Activated naive CD8-positive, alpha-beta T cell (primary cell): ENCODE data around the gene CCDC136.
A peak's percentile ranks its signal among the peaks of the same experiment; 100 is the strongest.

Source experiments
- H3K27ac Mint-ChIP-seq: one replicate; pipeline ENCODE4 v1.8.0; 2021; ENCODE audit warnings: mixed read lengths
- H3K27me3 Mint-ChIP-seq: one replicate; pipeline ENCODE4 v1.8.0; 2021; ENCODE audit warnings: mixed read lengths
- H3K36me3 Mint-ChIP-seq: one replicate; pipeline ENCODE4 v1.8.0; 2021; ENCODE audit warnings: mixed read lengths
- H3K4me1 Mint-ChIP-seq: one replicate; pipeline ENCODE4 v1.8.0; 2021; ENCODE audit warnings: low read depth, mixed read lengths
- H3K4me3 Mint-ChIP-seq: one replicate; pipeline ENCODE4 v1.8.0; 2021; ENCODE audit warnings: mild to moderate bottlenecking, mixed read lengths
- H3K9me3 Mint-ChIP-seq: one replicate; pipeline ENCODE4 v1.8.0; 2021; ENCODE audit warnings: low read depth, mixed read lengths

Gene CCDC136

DNA sequence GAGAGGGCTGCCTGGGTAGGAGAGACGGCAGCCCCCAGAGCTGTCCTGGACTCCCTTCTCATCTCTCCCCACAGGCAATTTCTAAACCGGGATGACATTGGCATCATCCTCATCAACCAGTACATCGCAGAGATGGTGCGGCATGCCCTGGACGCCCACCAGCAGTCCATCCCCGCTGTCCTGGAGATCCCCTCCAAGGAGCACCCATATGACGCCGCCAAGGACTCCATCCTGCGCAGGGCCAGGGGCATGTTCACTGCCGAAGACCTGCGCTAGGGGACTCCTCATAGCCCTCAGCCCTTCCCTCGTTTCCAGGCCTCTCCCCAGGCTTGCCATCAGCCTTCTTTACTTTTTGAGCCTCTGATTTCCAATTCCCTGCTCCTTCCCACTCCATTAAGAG is 73.5 kb downstream of the CCDC136 start:
- peaks cover 31% of the 10 kb centered on the region for H3K4me1 Mint-ChIP-seq
- no peaks in the 10 kb centered on the region for H3K27me3 Mint-ChIP-seq
- H3K4me3 Mint-ChIP-seq: peak overlapping the region; percentile 46
- H3K27ac Mint-ChIP-seq: peak overlapping the region; percentile 22
- no peaks in the 10 kb centered on the region for H3K9me3 Mint-ChIP-seq
- H3K36me3 Mint-ChIP-seq: peaks cover 5% of the 10 kb centered on the region

DNA sequence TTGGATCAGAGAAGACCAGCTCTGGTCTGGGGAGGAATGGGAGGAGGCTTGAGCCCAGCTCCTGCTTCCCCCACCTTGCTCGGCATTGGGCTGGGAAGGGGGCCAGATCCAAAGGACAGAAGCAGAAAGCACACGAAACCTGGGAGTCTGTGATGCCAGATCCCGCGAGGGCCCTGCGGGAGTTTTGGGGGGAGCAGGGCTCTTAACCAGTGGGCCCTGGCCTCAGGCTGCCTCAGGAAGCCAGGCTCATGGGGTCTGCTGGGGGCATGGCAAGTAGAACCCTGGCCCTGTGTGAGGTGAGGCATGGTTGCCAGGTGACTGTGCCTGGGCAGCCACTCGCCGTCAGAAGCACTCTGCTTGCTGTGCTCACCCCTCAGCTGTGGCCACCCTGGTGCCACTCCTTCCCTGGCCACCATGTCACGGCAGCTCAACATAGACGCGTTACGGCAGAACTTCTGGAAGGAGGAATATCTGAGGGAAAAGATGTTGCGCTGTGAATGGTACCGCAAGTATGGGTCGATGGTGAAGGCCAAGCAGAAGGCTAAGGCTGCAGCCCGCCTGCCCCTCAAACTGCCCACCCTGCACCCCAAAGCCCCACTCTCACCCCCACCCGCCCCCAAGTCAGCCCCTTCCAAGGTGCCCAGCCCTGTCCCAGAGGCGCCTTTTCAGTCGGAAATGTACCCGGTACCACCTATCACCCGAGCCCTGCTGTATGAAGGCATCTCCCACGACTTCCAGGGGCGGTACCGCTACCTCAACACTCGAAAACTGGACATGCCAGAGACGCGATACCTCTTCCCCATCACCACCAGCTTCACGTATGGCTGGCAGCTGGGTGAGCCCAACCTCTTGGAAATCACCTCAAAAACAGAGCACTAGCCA is 74.5 kb downstream of the CCDC136 start:
- no peak overlapping the region for H3K27ac Mint-ChIP-seq
- peaks cover 32% of the 10 kb centered on the region for H3K4me1 Mint-ChIP-seq
- H3K36me3 Mint-ChIP-seq: peaks cover 5% of the 10 kb centered on the region
- H3K9me3 Mint-ChIP-seq: no peaks in the 10 kb centered on the region
- no peaks in the 10 kb centered on the region for H3K27me3 Mint-ChIP-seq
- H3K4me3 Mint-ChIP-seq: no peak overlapping the region

DNA sequence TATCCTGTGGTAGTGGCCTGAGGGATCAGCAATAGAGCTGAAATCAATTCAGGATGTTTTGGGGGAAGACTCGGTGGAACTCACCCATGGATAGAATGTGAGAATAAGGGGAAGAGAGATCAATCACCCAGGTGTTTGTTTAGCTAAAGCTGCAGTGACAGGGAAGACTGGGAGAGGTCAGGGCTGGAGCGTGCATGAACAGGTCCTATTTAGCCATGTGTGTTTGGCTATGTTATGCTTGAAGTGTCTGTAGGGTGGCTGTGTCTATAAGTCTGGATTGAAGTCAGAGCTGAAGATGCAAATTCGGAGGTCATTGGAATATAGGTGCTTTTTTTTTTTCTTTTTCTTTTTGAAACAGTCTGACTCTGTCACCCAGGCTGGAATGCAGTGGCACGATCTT is 75.5 kb downstream of the CCDC136 start:
- Mint-ChIP-seq H3K4me1 (peaks cover 29% of the 10 kb centered on the region), H3K36me3 (peaks cover 5% of the 10 kb centered on the region), H3K27me3 (no peaks in the 10 kb centered on the region), H3K27ac (no peak overlapping the region), H3K4me3 (no peak overlapping the region), H3K9me3 (no peaks in the 10 kb centered on the region)

DNA sequence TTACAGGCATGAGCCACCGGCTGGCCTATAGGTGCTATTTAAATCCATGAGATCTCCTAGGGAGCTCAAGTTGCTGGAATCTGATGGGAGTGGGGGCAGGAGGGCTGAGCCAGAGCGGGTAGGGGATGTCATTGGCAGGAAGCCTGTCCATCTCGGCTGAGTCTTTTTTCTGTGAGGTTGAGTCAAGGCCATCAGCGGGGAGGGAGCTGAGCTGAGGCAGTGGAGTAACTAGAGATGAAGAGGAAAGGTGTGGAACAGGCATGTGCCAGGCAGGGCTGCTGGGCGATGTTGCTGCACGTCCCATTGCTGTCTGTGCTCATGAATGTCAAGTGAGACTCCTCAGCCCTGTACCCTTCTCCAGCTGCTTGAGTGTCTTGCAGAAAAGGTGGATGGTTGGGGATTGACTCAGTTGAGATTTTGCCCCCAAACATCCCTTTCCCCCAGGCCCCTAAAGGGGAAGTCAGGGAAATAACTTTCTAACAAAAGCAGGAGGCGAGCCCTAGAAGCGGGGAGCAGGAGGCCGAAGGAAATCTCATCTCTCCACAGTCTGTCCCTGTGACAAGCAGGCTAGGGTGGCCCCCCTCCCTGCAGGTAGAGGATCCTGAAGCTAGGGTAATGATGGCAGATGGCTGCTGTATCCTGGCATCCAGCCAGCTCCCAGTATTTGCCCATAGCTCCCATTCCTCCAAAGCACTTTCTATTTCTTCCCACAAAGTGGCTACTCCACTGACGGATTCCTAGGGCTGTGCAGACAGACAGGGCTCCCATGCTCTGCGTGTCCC is 76.3 kb downstream of the CCDC136 start:
- Mint-ChIP-seq H3K27me3 (no peaks in the 10 kb centered on the region), H3K36me3 (peaks cover 5% of the 10 kb centered on the region), H3K4me3 (peak overlapping the region; percentile 38), H3K9me3 (no peaks in the 10 kb centered on the region), H3K4me1 (peaks cover 26% of the 10 kb centered on the region), H3K27ac (no peak overlapping the region)

DNA sequence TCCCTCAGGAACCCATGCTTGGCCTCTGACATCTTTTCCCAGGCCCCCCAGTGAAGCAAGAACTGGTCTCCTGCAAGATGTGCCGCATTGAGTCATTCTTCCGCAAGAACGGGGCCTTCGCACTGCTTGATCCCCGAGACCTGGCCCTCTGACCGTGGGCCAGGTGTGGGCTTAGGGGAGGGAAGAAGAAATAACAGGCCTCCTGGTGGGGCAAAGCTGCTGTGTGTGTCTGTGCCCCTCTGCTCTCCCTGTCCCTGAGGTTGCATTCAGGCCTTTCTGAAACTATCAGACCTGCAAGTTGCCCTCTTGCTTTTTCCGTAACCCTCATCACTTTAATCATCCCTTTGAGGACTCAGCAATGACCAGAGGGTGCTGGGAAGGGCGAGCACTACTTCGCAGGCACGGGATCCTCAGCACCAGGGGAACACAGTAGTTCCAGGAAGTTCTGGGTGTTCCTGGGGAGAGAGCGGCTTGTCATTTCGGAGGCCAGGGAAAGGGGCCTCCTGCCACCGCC is 76.9 kb downstream of the CCDC136 start:
- H3K27ac Mint-ChIP-seq: no peak overlapping the region

DNA sequence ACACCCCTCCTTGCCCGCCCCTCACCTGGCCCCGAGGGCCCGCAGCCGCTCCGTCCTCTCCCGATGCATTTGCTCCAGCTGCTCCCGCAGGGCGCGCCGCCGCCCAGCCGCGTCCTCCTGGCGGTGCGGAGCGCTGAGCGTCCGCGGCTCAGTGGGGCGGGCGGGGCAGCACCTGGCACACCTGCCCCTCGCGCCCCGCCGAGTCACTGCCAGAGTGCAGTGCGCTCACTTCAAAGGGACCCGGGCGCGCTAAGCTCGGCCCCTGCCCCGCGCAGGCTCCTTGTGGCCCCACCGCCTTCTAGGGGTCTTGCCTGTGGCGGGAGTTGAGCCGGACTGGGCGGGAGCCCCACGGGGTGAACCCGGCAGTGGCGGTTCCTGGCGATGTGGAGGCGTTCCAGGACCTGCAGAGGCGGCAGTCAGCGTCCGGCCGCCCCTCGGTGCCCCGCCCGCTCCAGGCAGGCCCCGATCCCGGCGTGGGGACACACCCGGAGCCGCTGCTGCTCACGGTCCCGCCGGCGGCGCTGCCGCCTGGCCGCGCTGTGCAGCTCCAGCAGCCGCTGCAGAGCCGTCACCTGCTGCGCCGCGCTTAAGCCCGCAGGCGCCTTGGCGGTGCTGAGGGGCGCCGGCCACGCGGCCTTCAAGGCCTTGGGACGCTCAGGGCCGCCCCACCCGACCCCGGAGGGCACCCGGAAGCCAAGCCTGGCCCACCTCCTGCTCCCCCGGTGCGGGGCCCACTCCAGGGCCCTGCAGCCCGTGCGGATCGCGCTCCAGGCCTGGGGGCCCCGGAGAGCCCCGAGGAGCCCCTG is 77.6 kb downstream of the CCDC136 start:
- H3K27ac Mint-ChIP-seq: no peak overlapping the region
- no peaks in the 10 kb centered on the region for H3K27me3 Mint-ChIP-seq
- H3K9me3 Mint-ChIP-seq: no peaks in the 10 kb centered on the region
- peaks cover 5% of the 10 kb centered on the region for H3K36me3 Mint-ChIP-seq
- peak overlapping the region; percentile 63 for H3K4me3 Mint-ChIP-seq
- peaks cover 20% of the 10 kb centered on the region for H3K4me1 Mint-ChIP-seq

More for the DNA sequence above, 76.9 kb downstream of the CCDC136 start:
- Mint-ChIP-seq H3K4me1 (peaks cover 23% of the 10 kb centered on the region), H3K27me3 (no peaks in the 10 kb centered on the region), H3K9me3 (no peaks in the 10 kb centered on the region), H3K36me3 (peaks cover 5% of the 10 kb centered on the region), H3K4me3 (peak overlapping the region; percentile 63)

DNA sequence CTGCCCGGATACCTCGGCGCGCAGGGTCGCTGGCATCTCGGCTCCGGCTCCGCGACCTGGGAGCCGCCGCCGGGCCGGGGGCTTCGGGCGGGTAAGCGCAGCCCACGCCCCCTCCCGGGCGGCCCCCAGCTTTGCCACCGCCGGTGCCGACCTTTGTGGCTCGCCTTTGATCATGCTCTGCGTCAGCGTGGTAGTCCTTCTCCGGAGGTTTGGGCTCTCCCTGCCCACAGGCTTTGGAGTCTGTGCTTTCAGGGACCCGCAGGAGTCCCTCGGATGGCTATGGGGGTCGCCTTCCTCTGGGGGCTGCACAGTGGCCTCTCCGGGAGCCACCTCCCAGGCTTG is 78.1 kb downstream of the CCDC136 start:
- peak overlapping the region; percentile 84 for H3K4me3 Mint-ChIP-seq
- H3K36me3 Mint-ChIP-seq: peaks cover 5% of the 10 kb centered on the region
- peaks cover 16% of the 10 kb centered on the region for H3K4me1 Mint-ChIP-seq
- no peaks in the 10 kb centered on the region for H3K27me3 Mint-ChIP-seq
- no peaks in the 10 kb centered on the region for H3K9me3 Mint-ChIP-seq
- no peak overlapping the region for H3K27ac Mint-ChIP-seq

DNA sequence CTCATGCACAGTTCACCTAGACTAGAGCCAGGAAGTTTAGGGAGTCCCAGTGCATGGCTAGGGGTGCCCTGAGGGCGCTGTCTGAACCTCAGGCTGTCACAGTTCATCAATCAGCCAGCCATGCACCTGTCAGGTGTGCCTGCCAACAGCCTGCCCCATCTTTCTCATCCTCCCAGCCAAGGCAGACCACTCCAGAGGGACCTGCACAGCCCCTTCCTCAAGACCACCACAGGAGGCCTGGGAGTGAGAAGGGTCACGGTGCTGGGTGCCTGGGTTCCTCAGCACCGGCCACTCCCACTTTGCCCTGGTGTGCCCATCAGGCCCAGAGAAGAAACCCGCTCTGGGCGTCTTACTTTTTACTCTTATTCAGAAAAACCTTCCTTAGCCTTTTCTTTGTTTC is 79.3 kb downstream of the CCDC136 start:
- peak overlapping the region; percentile 84 for H3K4me3 Mint-ChIP-seq

More for the DNA sequence above, 79.3 kb downstream of the CCDC136 start:
- Mint-ChIP-seq H3K36me3 (no peaks in the 10 kb centered on the region), H3K27ac (no peak overlapping the region), H3K27me3 (no peaks in the 10 kb centered on the region), H3K4me1 (peaks cover 8% of the 10 kb centered on the region), H3K9me3 (no peaks in the 10 kb centered on the region)
